Endothelial cell of umbilical vein (primary cell): ENCODE measurements around the gene SLC16A6.
A peak's percentile ranks its signal among the peaks of the same experiment; 100 is the strongest.

Experiments
- MAX ChIP-seq: IDR thresholded peaks from 2 replicates; pipeline ENCODE4 v1.6.1; 2011; ENCODE audit not compliant: insufficient read depth, insufficient read length
- TF ChIP-seq, protein P1 (sequence below), 2 donors: IDR thresholded peaks; 1 replicate in 1 of 2; 2 replicates in 1 of 2; pipeline ENCODE4 v1.5.1; 2011; ENCODE audit warnings: low read length in 2 of 2, mild to moderate bottlenecking in 2 of 2, moderate library complexity in 2 of 2, control low read depth in 1 of 2, inconsistent platforms in 1 of 2, low read depth in 1 of 2; ENCODE audit not compliant: insufficient read depth in 1 of 2; ENCODE audit errors: extremely low read depth in 1 of 2

- peak; percentile 44 for TF ChIP-seq MAX
- TF ChIP-seq, protein P1, sequence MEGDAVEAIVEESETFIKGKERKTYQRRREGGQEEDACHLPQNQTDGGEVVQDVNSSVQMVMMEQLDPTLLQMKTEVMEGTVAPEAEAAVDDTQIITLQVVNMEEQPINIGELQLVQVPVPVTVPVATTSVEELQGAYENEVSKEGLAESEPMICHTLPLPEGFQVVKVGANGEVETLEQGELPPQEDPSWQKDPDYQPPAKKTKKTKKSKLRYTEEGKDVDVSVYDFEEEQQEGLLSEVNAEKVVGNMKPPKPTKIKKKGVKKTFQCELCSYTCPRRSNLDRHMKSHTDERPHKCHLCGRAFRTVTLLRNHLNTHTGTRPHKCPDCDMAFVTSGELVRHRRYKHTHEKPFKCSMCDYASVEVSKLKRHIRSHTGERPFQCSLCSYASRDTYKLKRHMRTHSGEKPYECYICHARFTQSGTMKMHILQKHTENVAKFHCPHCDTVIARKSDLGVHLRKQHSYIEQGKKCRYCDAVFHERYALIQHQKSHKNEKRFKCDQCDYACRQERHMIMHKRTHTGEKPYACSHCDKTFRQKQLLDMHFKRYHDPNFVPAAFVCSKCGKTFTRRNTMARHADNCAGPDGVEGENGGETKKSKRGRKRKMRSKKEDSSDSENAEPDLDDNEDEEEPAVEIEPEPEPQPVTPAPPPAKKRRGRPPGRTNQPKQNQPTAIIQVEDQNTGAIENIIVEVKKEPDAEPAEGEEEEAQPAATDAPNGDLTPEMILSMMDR (IDR thresholded peaks at IDR 0.05; ENCODE audit: extremely low read depth in 1 of 2, insufficient read depth in 1 of 2, low read depth in 1 of 2, low read length in 2 of 2): no peak
Measured at GRCh38 chr17:68290955-68291835, at the start of gene SLC16A6, which contains the start of gene ARSG.
